HepG2 (cell line): ENCODE results near the gene ABCB9. TPM values are rescaled to one million over a fixed set of nuclear protein-coding genes. Genes with fewer than 3 reads are reported as not detected.
A peak's percentile ranks its signal among the peaks of the same experiment; 100 is the strongest.

Experiments
- AKAP8 ChIP-seq: sonication (generic); formaldehyde crosslinking; IDR thresholded peaks from 2 replicates; pipeline ENCODE4 v1.5.1; 2020; ENCODE audit warnings: mild to moderate bottlenecking, missing genetic modification reagents
- FOSL2 ChIP-seq: sonication (generic); formaldehyde crosslinking; IDR thresholded peaks from 2 replicates; pipeline ENCODE4 v1.4.0; 2020; ENCODE audit warnings: missing genetic modification reagents
- FOXM1 ChIP-seq: sonication (generic); formaldehyde crosslinking; IDR thresholded peaks from 2 replicates; pipeline ENCODE4 v1.5.0; 2020; ENCODE audit warnings: missing genetic modification reagents
- FUBP1 ChIP-seq: sonication (generic); formaldehyde crosslinking; IDR thresholded peaks from 2 replicates; pipeline ENCODE4 v1.5.1; 2020; ENCODE audit warnings: missing genetic modification reagents, mild to moderate bottlenecking, borderline replicate concordance
- MTF2 ChIP-seq: sonication (generic); formaldehyde crosslinking; IDR thresholded peaks from 2 replicates; pipeline ENCODE4 v1.5.0; 2020; ENCODE audit warnings: missing genetic modification reagents, borderline replicate concordance
- MYC ChIP-seq: sonication (generic); formaldehyde crosslinking; IDR thresholded peaks from 2 replicates; pipeline ENCODE4 v1.9.0; 2021; ENCODE audit warnings: missing genetic modification reagents, borderline replicate concordance
- POLR2G ChIP-seq: fragments of 200-400 bp; formaldehyde crosslinking; IDR thresholded peaks from 2 replicates; pipeline ENCODE4 v1.6.1; 2018; ENCODE audit warnings: mild to moderate bottlenecking, low read depth, low read length, moderate library complexity
- RARA ChIP-seq: IDR thresholded peaks from 2 replicates; pipeline ENCODE4 v1.6.1; 2016; ENCODE audit warnings: missing genetic modification reagents, missing compliant biosample characterization
- REPIN1 ChIP-seq: sonication (generic); formaldehyde crosslinking; IDR thresholded peaks from 2 replicates; pipeline ENCODE4 v1.8.0; 2022; ENCODE audit warnings: missing genetic modification reagents, low read depth, mild to moderate bottlenecking, borderline replicate concordance
- RFX1 ChIP-seq: fragments of 450-650 bp; IDR thresholded peaks from 2 replicates; pipeline ENCODE4 v1.6.1; 2017
- RFXANK ChIP-seq: IDR thresholded peaks from 2 replicates; pipeline ENCODE4 v1.6.1; 2016
- STAG1 ChIP-seq: sonication (generic); formaldehyde crosslinking; IDR thresholded peaks from 2 replicates; pipeline ENCODE4 v1.4.0; 2020; ENCODE audit warnings: missing genetic modification reagents
- TAF15 ChIP-seq: fragments of 200-400 bp; formaldehyde crosslinking; IDR thresholded peaks from one replicate; pipeline ENCODE4 v1.6.1; 2018; ENCODE audit warnings: mild to moderate bottlenecking, low read depth, low read length; ENCODE audit not compliant: poor library complexity, severe bottlenecking
- U2AF2 ChIP-seq: fragments of 200-400 bp; formaldehyde crosslinking; IDR thresholded peaks from 2 replicates; pipeline ENCODE4 v1.6.1; 2017; ENCODE audit warnings: low read depth, mild to moderate bottlenecking, low read length
- ZBTB44 ChIP-seq: sonication (generic); formaldehyde crosslinking; IDR thresholded peaks from 2 replicates; pipeline ENCODE4 v1.4.0; 2020; ENCODE audit warnings: missing genetic modification reagents
- ZNF18 ChIP-seq: sonication (generic); formaldehyde crosslinking; IDR thresholded peaks from 2 replicates; pipeline ENCODE4 v1.8.0; 2022; ENCODE audit warnings: mild to moderate bottlenecking, missing genetic modification reagents; ENCODE audit not compliant: insufficient replicate concordance
- ZNF331 ChIP-seq: sonication (generic); formaldehyde crosslinking; IDR thresholded peaks from 2 replicates; pipeline ENCODE4 v1.4.0; 2020; ENCODE audit warnings: missing genetic modification reagents
- ZNF468 ChIP-seq: sonication (generic); formaldehyde crosslinking; IDR thresholded peaks from 2 replicates; pipeline ENCODE4 v1.8.0; 2022; ENCODE audit warnings: mild to moderate bottlenecking, moderate library complexity, missing genetic modification reagents
- ZNF512B ChIP-seq: sonication (generic); formaldehyde crosslinking; IDR thresholded peaks from 2 replicates; pipeline ENCODE4 v1.5.1; 2020; ENCODE audit warnings: missing genetic modification reagents, mild to moderate bottlenecking, borderline replicate concordance
- ZNF589 ChIP-seq: sonication (generic); formaldehyde crosslinking; conservative IDR thresholded peaks from 2 replicates; pipeline ENCODE4 v1.8.0; 2022; ENCODE audit warnings: mild to moderate bottlenecking, moderate library complexity, missing genetic modification reagents
- ZNF75D ChIP-seq: sonication (generic); formaldehyde crosslinking; IDR thresholded peaks from 2 replicates; pipeline ENCODE4 v1.8.1; 2023; ENCODE audit warnings: missing genetic modification reagents, mild to moderate bottlenecking, borderline replicate concordance
- ZNF772 ChIP-seq: sonication (generic); formaldehyde crosslinking; IDR thresholded peaks from 2 replicates; pipeline ENCODE4 v1.5.0; 2020; ENCODE audit warnings: mild to moderate bottlenecking, missing genetic modification reagents
- polyA plus RNA-seq, 8 experiments: library from polyadenylated mRNA; depleted of rRNA in 3 of 8; stranded (reverse) in 7 of 8; unstranded in 1 of 8; fragments of >200 nt; fragmentation: Illumina TruSeq in 4 of 8; extraction: Trizol in 4 of 8; gene quantifications; 2 replicates each; pipeline versions ENCODE4 v1.2.1 to v1.2.3, GENCODE V29; 2011 to 2016; ENCODE audit warnings: low read depth in 4 of 8, missing spikeins in 1 of 8, mixed read lengths in 1 of 8; ENCODE audit not compliant: insufficient read depth in 1 of 8
- total RNA-seq, 5 experiments: library from RNA; depleted of rRNA; stranded (reverse); fragments of >200 nt; fragmentation: Illumina TruSeq; extraction: Trizol; gene quantifications; 2 replicates each; pipeline ENCODE4 v1.2.3, GENCODE V29; 2016; ENCODE audit warnings: low read depth in 1 of 5

ABCB9 gene
- total and polyA plus RNA-seq, 2 of the 13 experiments (the other 11 are each of a cell fraction or from before 2014, with no cell fraction given) = 5.1 to 6.0 TPM

- no peak for TF ChIP-seq ZNF512B (CRISPR knock-in tag)
- TF ChIP-seq POLR2G = peak; percentile 73
- 0 out of 2 replicates have a peak, but pooled peaks have one; percentile 21 for TF ChIP-seq RARA (CRISPR knock-in tag)
- no peak for TF ChIP-seq ZNF75D (CRISPR knock-in tag)
- no peak for TF ChIP-seq U2AF2
- TF ChIP-seq REPIN1 (CRISPR knock-in tag) = no peak
- no peak for TF ChIP-seq ZNF331 (CRISPR knock-in tag)
- TF ChIP-seq RFX1 = peak; percentile 70
- TF ChIP-seq RFXANK (CRISPR knock-in tag) = no peak
- TF ChIP-seq FUBP1 (CRISPR knock-in tag) = no peak
- no peak for TF ChIP-seq FOXM1
- no peak for TF ChIP-seq ZNF772 (CRISPR knock-in tag)
- TF ChIP-seq MYC (CRISPR knock-in tag) = peak; percentile 66; the same call in 1 of the 2 replicates
- TF ChIP-seq MTF2 (CRISPR knock-in tag) = no peak
- no peak for TF ChIP-seq ZNF468 (CRISPR knock-in tag)
- no peak for TF ChIP-seq ZBTB44
- no peak; the same call in 1 of the 2 replicates for TF ChIP-seq AKAP8 (CRISPR knock-in tag)
- no peak for TF ChIP-seq FOSL2 (CRISPR knock-in tag)
- TF ChIP-seq TAF15 = peak; percentile 66
- TF ChIP-seq STAG1 = no peak
- no peak for TF ChIP-seq ZNF18 (CRISPR knock-in tag)
- peak; percentile 85; the same call in 1 of the 2 replicates for TF ChIP-seq ZNF589
These were observed 8.9 kb upstream of the ABCB9 start, which contains the start of gene OGFOD2 (continued) for GRCh38 chr12:122974892-122975789.
